NOMO-1 (cell line): ENCODE results near the gene BRIP1.
"Not testable (repeated sequence)": the region's sequence is repeated elsewhere in the genome, so short reads cannot be mapped to it uniquely, and the experiment has no call there.

Source experiments
- DNase-seq, 2 experiments: peaks; one replicate each; lab custom pipeline; 2025; ENCODE audit not compliant: unreplicated experiment in 2 of 2; lab: John Stamatoyannopoulos, UW

Gene BRIP1

GRCh38 chr17:61735807-61736206, 127.5 kb downstream of the BRIP1 start:
- no peak for DNase-seq

GRCh38 chr17:61734466-61734865, 128.9 kb downstream of the BRIP1 start:
- no peak for DNase-seq

- DNase-seq, result no peak
These were observed 129.3 kb downstream of the BRIP1 start for GRCh38 chr17:61734012-61734411.

GRCh38 chr17:61733021-61733420, 130.3 kb downstream of the BRIP1 start:
- no peak for DNase-seq

GRCh38 chr17:61732169-61732568, 131.2 kb downstream of the BRIP1 start:
- no peak for DNase-seq

- no peak for DNase-seq
These were observed 132.0 kb downstream of the BRIP1 start for GRCh38 chr17:61731330-61731729.

- no peak for DNase-seq
These were observed 133.5 kb downstream of the BRIP1 start for GRCh38 chr17:61729690-61730268.

GRCh38 chr17:61728297-61728836, 135.0 kb downstream of the BRIP1 start:
- no peak for DNase-seq

GRCh38 chr17:61727798-61728197, 135.5 kb downstream of the BRIP1 start:
- not testable (repeated sequence) for DNase-seq

GRCh38 chr17:61726977-61727376, 136.4 kb downstream of the BRIP1 start:
- no peak for DNase-seq

- no peak for DNase-seq
These were observed 138.6 kb downstream of the BRIP1 start for GRCh38 chr17:61724777-61725176.

GRCh38 chr17:61723914-61724313, 139.4 kb downstream of the BRIP1 start:
- DNase-seq, result no peak

- DNase-seq, result no peak
These were observed 140.1 kb downstream of the BRIP1 start for GRCh38 chr17:61723183-61723582.

- no peak for DNase-seq
These were observed 140.9 kb downstream of the BRIP1 start for GRCh38 chr17:61722398-61722797.

GRCh38 chr17:61720016-61720795, 143.1 kb downstream of the BRIP1 start:
- no peak for DNase-seq

GRCh38 chr17:61719220-61719619, 144.1 kb downstream of the BRIP1 start:
- DNase-seq, result not testable (repeated sequence)

- DNase-seq, result no peak
These were observed 145.3 kb downstream of the BRIP1 start for GRCh38 chr17:61718022-61718421.

- no peak for DNase-seq
These were observed 146.0 kb downstream of the BRIP1 start for GRCh38 chr17:61717352-61717751.

- no peak for DNase-seq
These were observed 147.0 kb downstream of the BRIP1 start for GRCh38 chr17:61716225-61716829.

GRCh38 chr17:61715348-61715747, 148.0 kb downstream of the BRIP1 start:
- no peak for DNase-seq

- DNase-seq, result no peak
These were observed 149.0 kb downstream of the BRIP1 start for GRCh38 chr17:61714300-61714699.

- no peak for DNase-seq
These were observed 150.3 kb downstream of the BRIP1 start for GRCh38 chr17:61713035-61713434.
